ELR (cell line): ENCODE measurements around the gene SLC10A7.

Source experiments
- DNase-seq: peaks from one replicate; pipeline ENCODE4 v3.0.0-alpha.2; 2015; ENCODE audit warnings: low read depth

Gene SLC10A7

GRCh38 chr4:146521541-146522097 lies at the start of gene SLC10A7:
Gene SLC10A7 (minus strand): TSS chr4:146521940. CDS start chr4:146521717, 223 bp downstream.
- DNase-seq = peak; percentile 77

GRCh38 chr4:146567396-146567795 lies 45.7 kb upstream of the SLC10A7 start:
- peak; percentile 36 for DNase-seq

GRCh38 chr4:146564492-146564891 lies 42.8 kb upstream of the SLC10A7 start:
- DNase-seq = no peak

- DNase-seq = no peak
These were observed 28.4 kb upstream of the SLC10A7 start for GRCh38 chr4:146550161-146550560.

- DNase-seq = no peak
These were observed 26.7 kb upstream of the SLC10A7 start for GRCh38 chr4:146548443-146548842.

- DNase-seq = peak; percentile 57
These were observed 23.4 kb upstream of the SLC10A7 start for GRCh38 chr4:146545102-146545501.

GRCh38 chr4:146534178-146534577 lies 12.4 kb upstream of the SLC10A7 start:
- no peak for DNase-seq

GRCh38 chr4:146525754-146526153 lies 4.0 kb upstream of the SLC10A7 start:
- DNase-seq = no peak

- DNase-seq = no peak
These were observed 2.9 kb upstream of the SLC10A7 start for GRCh38 chr4:146524663-146525062.

- peak; percentile 28 for DNase-seq
These were observed 1.1 kb upstream of the SLC10A7 start for GRCh38 chr4:146522869-146523205.

- peak; percentile 85 for DNase-seq
These were observed 543 bp upstream of the SLC10A7 start for GRCh38 chr4:146522098-146522868.

GRCh38 chr4:146520896-146521540 lies 722 bp downstream of the SLC10A7 start:
- peak; percentile 56 for DNase-seq

- no peak for DNase-seq
These were observed 6.9 kb downstream of the SLC10A7 start for GRCh38 chr4:146514651-146515357.

- no peak for DNase-seq
These were observed 8.2 kb downstream of the SLC10A7 start for GRCh38 chr4:146513548-146513947.

GRCh38 chr4:146511381-146511780 lies 10.4 kb downstream of the SLC10A7 start:
- DNase-seq = peak; percentile 20

- DNase-seq = peak; percentile 5
These were observed 10.8 kb downstream of the SLC10A7 start for GRCh38 chr4:146510942-146511341.

GRCh38 chr4:146508229-146508939 lies 13.4 kb downstream of the SLC10A7 start:
- DNase-seq = no peak

- no peak for DNase-seq
These were observed 14.1 kb downstream of the SLC10A7 start for GRCh38 chr4:146507632-146508031.

- DNase-seq = no peak
These were observed 15.5 kb downstream of the SLC10A7 start for GRCh38 chr4:146506272-146506671.

- no peak for DNase-seq
These were observed 21.5 kb downstream of the SLC10A7 start for GRCh38 chr4:146500216-146500615.

- no peak for DNase-seq
These were observed 23.4 kb downstream of the SLC10A7 start for GRCh38 chr4:146498291-146498690.

GRCh38 chr4:146495269-146495668 lies 26.5 kb downstream of the SLC10A7 start:
- DNase-seq = peak; percentile 55
